NCI-H128 (cell line): ENCODE data around the gene STPG4.
"Not testable (repeated sequence)": the region's sequence is repeated elsewhere in the genome, so short reads cannot be mapped to it uniquely, and the experiment has no call there.

Source experiments
- DNase-seq: peaks from one replicate; lab custom pipeline; 2025; ENCODE audit not compliant: unreplicated experiment; lab: John Stamatoyannopoulos, UW

STPG4 gene, protein sequence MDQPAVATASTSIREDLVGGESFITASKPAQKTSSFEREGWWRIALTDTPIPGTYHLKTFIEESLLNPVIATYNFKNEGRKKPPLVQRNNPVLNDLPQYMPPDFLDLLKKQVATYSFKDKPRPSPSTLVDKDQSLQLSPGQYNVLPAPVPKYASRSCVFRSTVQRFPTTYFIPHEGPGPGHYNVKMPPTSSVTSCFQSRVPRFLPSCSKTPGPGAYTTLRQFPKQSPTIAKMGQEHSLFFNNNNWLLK

GRCh38 chr2:47155091-47155876, at the start of gene STPG4:
Gene STPG4 (minus strand): TSS chr2:47155308. CDS start chr2:47155251, 57 bp downstream.
- DNase-seq: no peak

DNA sequence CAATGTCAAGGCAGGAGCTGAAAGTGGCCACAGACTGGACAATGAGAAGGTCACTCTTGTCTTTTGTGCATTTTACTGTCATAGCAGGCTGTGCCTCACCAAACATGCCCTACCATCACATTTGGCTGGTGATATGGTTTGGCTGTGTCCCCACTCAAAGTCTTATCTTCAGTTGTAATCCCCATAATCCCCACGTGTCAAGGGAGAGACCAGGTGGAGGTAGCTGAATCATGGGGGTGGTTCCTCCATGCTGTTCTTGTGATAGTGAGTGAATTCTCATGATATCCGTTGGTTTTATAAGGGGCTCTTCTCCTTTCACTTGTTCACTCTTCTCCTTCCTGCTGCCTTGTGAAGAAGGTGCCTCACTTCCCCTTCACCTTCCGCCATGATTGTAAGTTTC, 49.6 kb upstream of the STPG4 start:
- no peak for DNase-seq

DNA sequence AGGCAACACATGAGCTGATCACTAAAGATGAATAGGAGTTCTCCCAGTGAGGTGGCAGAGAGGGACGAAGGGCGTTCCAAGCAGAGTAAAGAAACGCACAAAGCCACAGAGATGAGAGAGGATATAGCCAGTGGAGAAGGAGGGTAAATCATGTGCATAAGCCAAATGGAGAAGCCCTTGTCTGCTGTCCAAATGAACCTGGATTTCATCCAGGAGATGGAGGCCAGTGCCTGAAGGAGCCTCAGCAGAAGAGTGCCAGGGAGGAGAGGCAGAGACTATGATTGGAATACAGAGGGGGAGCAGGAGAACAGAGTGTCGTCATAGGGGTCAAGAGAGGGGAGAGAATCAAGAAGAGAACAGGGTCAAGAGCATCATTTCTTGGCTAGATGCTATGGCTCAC, 48.9 kb upstream of the STPG4 start:
- DNase-seq: no peak

DNA sequence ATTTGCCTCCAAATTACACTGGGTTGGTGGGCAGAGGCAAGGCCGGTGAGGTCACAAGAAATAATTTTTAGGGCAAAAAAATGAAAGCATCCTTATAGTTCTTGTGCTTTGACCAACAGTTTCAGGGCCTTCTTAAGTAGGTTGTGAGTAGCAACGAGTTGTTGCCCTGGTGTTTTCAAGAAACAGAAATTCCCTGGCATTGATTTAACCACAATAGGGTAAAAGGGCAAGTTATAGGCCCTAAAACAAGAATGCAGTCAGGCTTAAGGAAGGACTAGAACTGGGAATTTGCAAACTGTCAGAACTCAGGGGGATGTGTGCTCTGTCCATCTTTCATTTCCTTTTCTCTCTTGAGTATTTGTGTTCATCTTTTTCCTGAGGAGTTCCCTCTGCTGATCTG, 46.1 kb upstream of the STPG4 start:
- no peak for DNase-seq

GRCh38 chr2:47198985-47199451, 43.9 kb upstream of the STPG4 start:
- no peak for DNase-seq

GRCh38 chr2:47196499-47196898, 41.4 kb upstream of the STPG4 start:
- no peak for DNase-seq

GRCh38 chr2:47196046-47196445, 40.9 kb upstream of the STPG4 start:
- no peak for DNase-seq

- DNase-seq: no peak
Observed at GRCh38 chr2:47195148-47195547, 40.0 kb upstream of the STPG4 start.

DNA sequence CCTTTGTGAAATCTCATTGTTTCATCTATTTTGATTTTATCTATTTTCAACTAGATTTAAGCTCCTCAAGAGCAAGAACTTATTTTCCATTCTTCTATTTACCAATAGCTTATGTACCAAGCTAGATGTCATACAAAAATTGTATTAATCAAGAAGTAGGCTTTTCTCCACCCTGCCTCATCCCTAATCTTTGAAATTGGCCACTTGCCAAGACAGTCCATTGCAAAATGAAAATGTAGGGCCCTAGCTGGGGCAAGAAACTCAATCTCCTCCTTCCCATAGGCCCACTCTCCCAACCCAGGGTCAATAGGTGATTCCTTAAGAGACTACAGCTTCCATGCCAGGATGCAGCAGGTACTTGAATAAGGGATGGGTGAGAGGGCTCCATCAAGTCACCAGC, 39.3 kb upstream of the STPG4 start:
- DNase-seq: no peak

- no peak for DNase-seq
Observed at GRCh38 chr2:47193607-47194006, 38.5 kb upstream of the STPG4 start.

GRCh38 chr2:47190188-47190881, 35.2 kb upstream of the STPG4 start:
- DNase-seq: no peak

DNA sequence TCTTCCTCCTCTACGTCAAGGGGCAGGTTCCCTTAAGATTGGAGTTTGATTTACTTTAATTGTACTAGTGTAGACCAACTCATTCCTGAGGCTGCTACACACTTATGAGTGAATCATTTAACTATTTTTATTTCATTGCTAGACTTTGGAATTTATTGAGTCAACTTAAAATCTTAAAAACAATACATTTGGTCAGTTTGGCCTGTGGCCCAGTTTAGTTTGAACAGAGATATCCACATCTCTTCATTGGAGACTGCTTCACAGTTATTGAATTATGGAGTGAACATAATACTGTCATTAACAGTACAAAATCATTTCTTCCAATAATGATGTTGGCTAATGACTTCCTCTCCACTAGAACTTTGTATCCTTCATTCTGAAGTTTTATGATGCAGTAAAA, 34.5 kb upstream of the STPG4 start:
- no peak for DNase-seq

DNA sequence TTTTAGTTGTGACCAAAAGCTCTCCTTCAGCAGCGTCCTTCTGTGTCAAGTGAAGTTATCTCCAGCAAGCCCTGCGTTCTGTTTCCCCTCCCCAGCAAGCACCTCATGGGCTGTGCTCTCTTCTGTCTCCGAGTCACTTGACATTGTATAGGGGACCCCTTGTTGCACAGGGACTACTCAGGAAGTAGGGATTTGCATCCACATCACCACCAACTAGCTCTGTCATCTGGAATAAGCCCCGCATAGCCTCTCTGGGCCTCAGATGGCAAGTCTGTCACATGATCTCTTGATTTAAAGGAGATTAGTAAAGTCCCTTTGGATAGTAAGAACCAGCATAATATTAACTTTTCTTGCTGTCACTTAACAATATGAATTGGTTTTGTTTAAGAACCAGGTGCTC, 32.0 kb upstream of the STPG4 start:
- DNase-seq: no peak

DNA sequence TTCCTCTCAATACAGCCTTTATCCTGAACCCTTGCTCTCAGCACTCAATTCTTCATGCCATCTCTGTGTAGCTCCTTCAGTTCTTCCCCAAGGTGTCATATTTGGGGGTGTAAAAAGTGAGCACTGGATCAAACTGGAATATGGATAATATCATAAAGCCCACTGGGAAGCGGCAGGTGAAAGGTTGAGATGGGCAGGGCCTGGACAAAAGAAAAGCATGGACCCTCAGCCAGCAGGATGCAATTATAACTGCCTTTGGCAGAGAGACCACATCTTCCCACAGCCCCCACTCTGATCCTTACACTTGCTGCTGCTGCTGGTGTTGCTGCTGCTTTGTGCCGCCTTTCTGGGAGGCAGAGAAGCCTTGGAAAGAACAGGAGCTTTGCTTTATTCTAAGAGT, 31.2 kb upstream of the STPG4 start:
- DNase-seq: no peak

GRCh38 chr2:47185098-47185497, 30.0 kb upstream of the STPG4 start:
- DNase-seq: not testable (repeated sequence)

DNA sequence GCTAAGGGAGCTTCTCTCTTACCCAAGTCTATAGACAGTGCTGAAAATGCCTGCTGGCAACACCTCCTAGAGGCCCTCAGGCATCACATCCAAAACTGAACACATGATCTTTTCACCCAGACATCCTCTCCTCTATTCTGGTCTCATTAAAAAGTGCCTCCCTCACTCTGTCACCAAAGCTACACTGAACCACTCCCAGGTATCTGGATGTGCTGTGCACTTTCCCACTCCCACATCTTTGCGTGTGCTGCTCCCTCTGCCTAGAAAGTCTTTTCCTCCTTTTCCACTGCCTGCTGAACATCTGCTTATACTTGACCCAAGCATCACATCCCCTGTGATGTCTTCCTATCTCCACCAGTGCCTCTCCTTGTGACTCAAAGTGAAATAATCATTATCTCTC, 26.1 kb upstream of the STPG4 start:
- no peak for DNase-seq

DNA sequence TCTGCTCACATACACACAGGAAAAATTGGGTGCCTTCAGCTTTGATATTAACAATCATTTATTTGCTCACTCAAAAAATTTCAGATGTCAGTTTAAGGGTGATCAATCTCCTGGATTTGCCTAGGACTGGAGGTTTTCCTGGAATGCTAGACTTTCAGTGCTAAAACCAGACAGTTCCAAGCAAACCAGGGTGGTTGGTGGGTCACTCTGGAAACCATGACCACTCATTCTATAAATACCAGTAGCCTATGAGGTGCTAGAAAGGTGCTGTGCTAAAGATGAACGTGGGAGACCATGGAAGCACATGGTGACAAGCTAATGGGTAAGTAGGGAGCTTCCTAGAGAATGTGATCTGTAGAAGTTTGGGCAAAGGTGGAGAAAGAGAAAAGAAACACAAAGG, 25.4 kb upstream of the STPG4 start:
- no peak for DNase-seq

DNA sequence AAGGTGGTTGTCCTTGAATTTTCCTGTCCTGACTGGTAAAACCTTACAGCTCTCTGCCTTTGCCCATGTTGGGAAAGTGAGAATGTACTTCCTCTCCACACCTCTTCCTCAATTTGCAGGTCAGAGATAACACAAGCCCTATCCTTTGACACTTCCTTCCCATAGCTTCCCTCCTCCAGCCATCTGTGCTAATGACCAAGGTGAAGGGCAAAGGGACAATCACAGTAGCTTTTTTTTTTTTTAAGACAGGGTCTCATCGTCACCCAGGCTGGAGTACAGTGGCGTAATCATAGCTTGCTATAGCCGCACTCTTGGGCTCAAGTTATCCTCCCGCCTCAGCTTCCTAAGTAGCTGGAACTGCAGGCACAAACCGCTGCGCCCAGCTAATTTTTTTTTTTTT, 24.3 kb upstream of the STPG4 start:
- no peak for DNase-seq

GRCh38 chr2:47178341-47178740, 23.2 kb upstream of the STPG4 start:
- DNase-seq: no peak

GRCh38 chr2:47177043-47177565, 22.0 kb upstream of the STPG4 start:
- DNase-seq: no peak

DNA sequence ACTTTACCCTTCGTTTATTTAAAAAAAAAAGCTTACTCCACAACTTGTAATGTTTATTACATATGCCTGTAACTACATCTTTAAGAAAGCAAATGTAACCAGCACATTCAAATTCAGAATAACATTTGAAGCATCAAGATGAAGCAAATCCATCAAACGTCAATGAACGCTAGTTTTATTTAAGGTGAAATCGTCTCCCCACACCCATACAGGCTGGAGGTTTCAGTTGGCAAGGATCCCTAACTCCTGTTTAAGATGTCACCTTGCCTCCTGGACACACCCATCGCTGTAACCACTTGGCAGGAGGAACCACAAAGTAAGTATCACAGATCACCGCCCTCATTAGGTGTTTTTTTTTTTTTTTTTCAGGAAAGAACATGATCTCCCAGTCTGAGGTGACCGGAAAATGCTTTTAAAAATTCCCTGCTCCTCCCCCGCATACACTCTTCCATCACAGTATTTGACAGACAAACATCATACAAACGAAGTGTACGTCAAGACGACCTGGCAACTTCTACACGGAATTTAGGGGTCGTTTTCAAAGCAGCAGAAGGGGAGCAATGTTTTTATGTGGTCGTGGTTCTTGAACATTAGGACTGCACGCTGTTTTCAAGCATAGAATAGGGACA, 19.7 kb upstream of the STPG4 start:
- no peak for DNase-seq
